Measurements from ENCODE around the gene TMEM131.

GRCh38 chr2:97722227-97722626 lies 273.5 kb downstream of the TMEM131 start:
- TF ChIP-seq CTCF (IDR thresholded peaks at IDR 0.05; ENCODE audit: low read depth, low read length): no peak
- no peak for TF ChIP-seq POLR2A (IDR thresholded peaks at IDR 0.05; ENCODE audit: extremely low read depth, insufficient read length)
- TF ChIP-seq MYC (IDR thresholded peaks at IDR 0.05; ENCODE audit: low read depth, low read length): no peak
- no peak for TF ChIP-seq MAX (IDR thresholded peaks at IDR 0.05; ENCODE audit: low read depth, low read length)

All from NB4 (cell line).